IPS-11a (cell line): Measurements from ENCODE around the gene CHFR.
"Not testable (repeated sequence)": the region's sequence is repeated elsewhere in the genome, so short reads cannot be mapped to it uniquely, and the experiment has no call there.

Experiments
- H3K4me3 ChIP-seq: one replicate; pipeline ENCODE4 v1.5.1; 2013; ENCODE audit warnings: low read depth, low read length, control low read depth

The CHFR gene

GRCh38 chr12:132874620-132875019, 12.8 kb downstream of the CHFR start:
- not testable (repeated sequence) for H3K4me3 ChIP-seq

- no peak overlapping the region for H3K4me3 ChIP-seq
These were observed 13.2 kb downstream of the CHFR start for GRCh38 chr12:132874175-132874574.

GRCh38 chr12:132873724-132874123, 13.7 kb downstream of the CHFR start:
- H3K4me3 ChIP-seq = no peak overlapping the region

- no peak overlapping the region for H3K4me3 ChIP-seq
These were observed 14.4 kb downstream of the CHFR start for GRCh38 chr12:132872975-132873421.

- no peak overlapping the region for H3K4me3 ChIP-seq
These were observed 15.1 kb downstream of the CHFR start for GRCh38 chr12:132872073-132872855.

- no peak overlapping the region for H3K4me3 ChIP-seq
These were observed 17.9 kb downstream of the CHFR start for GRCh38 chr12:132869551-132869950.

- H3K4me3 ChIP-seq = no peak overlapping the region
These were observed 21.1 kb downstream of the CHFR start for GRCh38 chr12:132866251-132866828.

GRCh38 chr12:132861558-132861957, 25.8 kb downstream of the CHFR start:
- no peak overlapping the region for H3K4me3 ChIP-seq

- H3K4me3 ChIP-seq = no peak overlapping the region
These were observed 28.6 kb downstream of the CHFR start for GRCh38 chr12:132858718-132859266.

GRCh38 chr12:132857019-132857418, 30.4 kb downstream of the CHFR start:
- H3K4me3 ChIP-seq = not testable (repeated sequence)

GRCh38 chr12:132856581-132856980, 30.8 kb downstream of the CHFR start:
- H3K4me3 ChIP-seq = no peak overlapping the region

- H3K4me3 ChIP-seq = not testable (repeated sequence)
These were observed 32.2 kb downstream of the CHFR start for GRCh38 chr12:132855211-132855610.

GRCh38 chr12:132853285-132854092, 33.9 kb downstream of the CHFR start:
- no peak overlapping the region for H3K4me3 ChIP-seq

- no peak overlapping the region for H3K4me3 ChIP-seq
These were observed 34.9 kb downstream of the CHFR start for GRCh38 chr12:132852496-132852895.

- H3K4me3 ChIP-seq = no peak overlapping the region
These were observed 35.9 kb downstream of the CHFR start for GRCh38 chr12:132851465-132851864.

GRCh38 chr12:132850291-132850690, 37.1 kb downstream of the CHFR start:
- H3K4me3 ChIP-seq = no peak overlapping the region

- H3K4me3 ChIP-seq = no peak overlapping the region
These were observed 38.9 kb downstream of the CHFR start for GRCh38 chr12:132848521-132848920.

GRCh38 chr12:132847363-132848356, 39.7 kb downstream of the CHFR start:
- H3K4me3 ChIP-seq = no peak overlapping the region

- H3K4me3 ChIP-seq = not testable (repeated sequence)
These were observed 42.7 kb downstream of the CHFR start for GRCh38 chr12:132844681-132845080.

- no peak overlapping the region for H3K4me3 ChIP-seq
These were observed 44.9 kb downstream of the CHFR start for GRCh38 chr12:132842449-132843045.
